ENCODE measurements around the gene ZDHHC23.

The ZDHHC23 gene

GRCh38 chr3:114011059-114011797 lies 63.4 kb downstream of the ZDHHC23 start:
- no peak for DNase-seq (ENCODE audit: low read depth in 2 of 2)

Data from stimulated activated CD4-positive, alpha-beta T cell treated with anti-CD3 and anti-CD28 coated beads, Interleukin-4, amount 100 ng/mL, for 48 hours (primary cell).